Retinal pigment epithelial cell (primary cell): ENCODE data around the gene TNS1.
A peak's percentile ranks its signal among the peaks of the same experiment; 100 is the strongest.

ENCODE experiments used
- DNase-seq: peaks from one replicate; pipeline ENCODE4 v3.0.0-alpha.2; 2010; ENCODE audit warnings: low read depth
- H3K4me3 ChIP-seq: 2 replicates; pipeline ENCODE4 v1.5.1; 2011; ENCODE audit warnings: mild to moderate bottlenecking, low read length, control low read depth, moderate library complexity
- CTCF ChIP-seq: conservative IDR thresholded peaks from 2 replicates; pipeline ENCODE4 v1.5.1; 2011; ENCODE audit warnings: low read depth, low read length, control low read depth, inconsistent platforms

TNS1 gene

GRCh38 chr2:217938036-217938435 lies 64.8 kb downstream of the TNS1 start:
- TF ChIP-seq CTCF = no peak
- H3K4me3 ChIP-seq = no peak overlapping the region
- DNase-seq = no peak

GRCh38 chr2:217937446-217937845 lies 65.3 kb downstream of the TNS1 start:
- TF ChIP-seq CTCF = no peak
- H3K4me3 ChIP-seq = no peak overlapping the region
- no peak for DNase-seq

GRCh38 chr2:217936952-217937351 lies 65.8 kb downstream of the TNS1 start:
- no peak for TF ChIP-seq CTCF
- no peak for DNase-seq
- H3K4me3 ChIP-seq = no peak overlapping the region

GRCh38 chr2:217935901-217936684 lies 66.7 kb downstream of the TNS1 start:
- peak; percentile 54 for DNase-seq
- TF ChIP-seq CTCF = no peak
- H3K4me3 ChIP-seq = no peak overlapping the region

GRCh38 chr2:217935235-217935879 lies 67.4 kb downstream of the TNS1 start:
- no peak for DNase-seq
- TF ChIP-seq CTCF = no peak
- no peak overlapping the region for H3K4me3 ChIP-seq

GRCh38 chr2:217934321-217935131 lies 68.3 kb downstream of the TNS1 start:
- TF ChIP-seq CTCF = no peak
- DNase-seq = peak; percentile 45
- H3K4me3 ChIP-seq = no peak overlapping the region
